Lung microvascular endothelial cell (primary cell): ENCODE results near the gene DHX40. TPM values are rescaled to one million over a fixed set of nuclear protein-coding genes. Genes with fewer than 3 reads are reported as not detected.
"Not testable (repeated sequence)": the region's sequence is repeated elsewhere in the genome, so short reads cannot be mapped to it uniquely, and the experiment has no call there.

Source experiments
- DNase-seq, 2 donors: peaks; one replicate each; pipeline versions ENCODE4 v3.0.0 to v3.0.0-alpha.2; 2010; ENCODE audit warnings: low read depth in 2 of 2
- total RNA-seq: library from RNA; depleted of rRNA; stranded (reverse); fragments of >200 nt; gene quantifications from 2 replicates; pipeline ENCODE4 v1.2.1, GENCODE V29; 2014

DHX40 gene
- total RNA-seq, 1 donor from 2014 or later: 37.1 TPM

- DNase-seq: no peak
Measured at GRCh38 chr17:59558039-59558438, 7.4 kb upstream of the DHX40 start.

GRCh38 chr17:59558953-59559352 is 6.5 kb upstream of the DHX40 start:
- DNase-seq: peak; percentile 15 to 27

GRCh38 chr17:59561042-59561441 is 4.4 kb upstream of the DHX40 start:
- peak; percentile 17 to 18 for DNase-seq

GRCh38 chr17:59565959-59566324 is 532 bp downstream of the DHX40 start:
- DNase-seq: peak; percentile 79 to 82

- DNase-seq: not testable (repeated sequence)
Measured at GRCh38 chr17:59569151-59569550, 3.7 kb downstream of the DHX40 start.

- DNase-seq: no peak
Measured at GRCh38 chr17:59572301-59572924, 7.0 kb downstream of the DHX40 start.

GRCh38 chr17:59584168-59584567 is 18.8 kb downstream of the DHX40 start:
- DNase-seq: not testable (repeated sequence)

GRCh38 chr17:59600169-59600568 is 34.8 kb downstream of the DHX40 start:
- no peak for DNase-seq

GRCh38 chr17:59601130-59601529 is 35.7 kb downstream of the DHX40 start:
- DNase-seq: no peak

- peak; percentile 16 to 60 for DNase-seq
Measured at GRCh38 chr17:59607061-59607460, 41.7 kb downstream of the DHX40 start.

GRCh38 chr17:59607817-59608403 is 42.5 kb downstream of the DHX40 start:
- DNase-seq: no peak

GRCh38 chr17:59611503-59611902 is 46.1 kb downstream of the DHX40 start:
- DNase-seq: no peak

GRCh38 chr17:59616253-59616920 is 51.0 kb downstream of the DHX40 start:
- DNase-seq: no peak

GRCh38 chr17:59617156-59617732 is 51.8 kb downstream of the DHX40 start:
- DNase-seq: peak in 1 of 2 donors; percentile 18

- no peak for DNase-seq
Measured at GRCh38 chr17:59619035-59619297, 53.6 kb downstream of the DHX40 start.

GRCh38 chr17:59619298-59620063 is 54.1 kb downstream of the DHX40 start, which contains the start of gene CLTC:
TSS of gene CLTC (plus strand) at chr17:59619895. CDS start at chr17:59620132, 237 bp downstream.
- peak; percentile 98 to 99 for DNase-seq

GRCh38 chr17:59620064-59620359 is 54.6 kb downstream of the DHX40 start:
- DNase-seq: no peak

- DNase-seq: peak; percentile 38 to 46
Measured at GRCh38 chr17:59620518-59621259, 55.3 kb downstream of the DHX40 start.

- DNase-seq: no peak
Measured at GRCh38 chr17:59621771-59622170, 56.4 kb downstream of the DHX40 start.

GRCh38 chr17:59623151-59623550 is 57.7 kb downstream of the DHX40 start:
- DNase-seq: no peak

GRCh38 chr17:59626756-59627155 is 61.3 kb downstream of the DHX40 start:
- DNase-seq: no peak
